Activated CD8-positive, alpha-beta memory T cell treated with anti-CD3 and anti-CD28 coated beads for 24 hours (primary cell): ENCODE measurements around the gene MRPL54.

ENCODE experiments used
- DNase-seq: peaks from one replicate; pipeline ENCODE4 v3.0.0-alpha.2; 2020

Gene MRPL54

DNA sequence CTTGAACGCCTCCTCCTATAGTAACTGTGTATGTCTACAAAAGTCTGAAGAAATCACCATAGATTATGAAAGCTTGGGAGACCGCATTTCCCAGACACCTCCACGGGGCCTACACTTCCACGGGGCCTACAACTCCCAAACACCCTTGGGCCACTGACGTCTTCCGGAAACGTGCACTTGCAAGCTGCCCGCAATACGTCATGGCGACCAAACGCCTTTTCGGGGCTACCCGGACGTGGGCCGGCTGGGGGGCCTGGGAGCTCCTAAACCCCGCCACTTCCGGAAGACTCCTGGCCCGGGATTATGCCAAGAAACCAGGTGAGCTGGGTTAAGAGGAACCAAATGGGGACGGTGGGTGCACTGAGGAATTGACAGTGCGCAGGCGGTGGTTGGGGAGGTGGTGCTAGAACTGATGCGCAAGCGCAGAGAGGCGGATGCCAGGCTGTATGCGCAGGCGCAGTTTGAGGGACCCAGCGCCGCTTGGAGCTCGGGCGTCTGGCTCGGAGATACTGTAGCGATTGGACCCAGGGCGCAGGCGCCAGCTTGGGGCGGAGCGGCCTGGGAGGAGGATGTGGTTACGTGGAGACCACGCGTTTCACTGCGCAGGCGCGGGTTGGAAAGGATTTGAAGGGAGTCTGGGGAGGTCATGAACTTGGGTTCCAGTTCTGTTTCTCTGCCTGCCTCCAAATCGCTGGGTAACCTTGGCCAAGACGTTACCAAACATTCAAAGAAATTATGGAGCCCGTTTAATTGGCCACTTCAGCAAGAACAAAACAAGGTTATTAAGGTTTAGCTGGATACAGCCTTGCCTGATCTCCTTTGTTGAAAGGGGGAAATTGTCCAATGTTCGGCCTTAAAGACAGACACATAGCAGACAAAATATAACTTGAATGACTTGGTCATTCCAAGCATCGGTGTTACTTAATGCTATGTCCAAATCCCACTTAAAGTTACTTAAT is at the start of gene MRPL54:
MRPL54 (plus strand) TSS at position 182 of the 959 bp plus-strand sequence; CDS start at position 201, 19 bp downstream.
- DNase-seq = peak; percentile 100

DNA sequence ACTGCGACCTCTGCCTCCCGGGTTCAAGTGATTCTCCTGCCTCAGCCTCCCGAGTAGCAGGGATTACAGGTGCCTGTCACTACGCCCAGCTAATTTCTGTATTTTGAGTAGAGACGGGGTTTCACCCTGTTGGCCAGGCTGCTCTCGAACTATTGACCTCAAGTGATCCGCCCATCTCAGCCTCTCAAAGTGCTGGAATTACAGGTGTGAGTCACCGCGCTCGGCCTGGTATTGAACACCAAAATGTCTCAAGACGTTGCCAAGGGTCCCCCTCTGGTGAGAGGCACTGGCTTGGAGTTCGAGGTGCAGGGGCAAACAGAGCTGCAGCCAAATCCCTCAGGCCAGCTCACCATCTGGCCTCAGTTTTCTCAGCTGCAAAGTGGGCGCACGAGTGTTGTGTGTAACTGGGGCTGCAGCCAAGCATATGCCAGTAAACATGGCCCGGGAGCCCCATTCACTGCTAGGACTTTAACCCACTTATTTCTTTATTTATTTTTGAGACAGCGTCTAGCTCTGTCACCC is 46.3 kb upstream of the MRPL54 start:
- no peak for DNase-seq

DNA sequence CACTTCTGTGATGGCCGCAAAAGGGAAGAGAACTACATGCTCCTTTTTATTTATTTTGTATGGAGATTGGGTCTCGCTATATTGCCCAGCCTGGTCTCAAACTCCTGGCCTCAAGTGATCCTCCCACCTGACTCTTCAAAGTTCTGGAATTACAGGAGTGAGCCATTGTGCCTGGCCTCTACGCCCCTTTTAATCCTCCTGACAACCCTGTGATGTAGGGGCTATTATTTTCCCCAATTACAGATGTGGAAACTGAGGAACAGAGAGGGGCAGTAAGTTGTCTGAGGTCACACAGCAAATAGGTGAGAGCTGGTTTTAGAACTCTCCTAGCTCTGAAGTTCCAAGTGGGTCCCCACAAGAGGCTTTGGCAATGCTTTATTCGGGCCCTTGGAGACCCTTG is 42.6 kb upstream of the MRPL54 start:
- DNase-seq = no peak

DNA sequence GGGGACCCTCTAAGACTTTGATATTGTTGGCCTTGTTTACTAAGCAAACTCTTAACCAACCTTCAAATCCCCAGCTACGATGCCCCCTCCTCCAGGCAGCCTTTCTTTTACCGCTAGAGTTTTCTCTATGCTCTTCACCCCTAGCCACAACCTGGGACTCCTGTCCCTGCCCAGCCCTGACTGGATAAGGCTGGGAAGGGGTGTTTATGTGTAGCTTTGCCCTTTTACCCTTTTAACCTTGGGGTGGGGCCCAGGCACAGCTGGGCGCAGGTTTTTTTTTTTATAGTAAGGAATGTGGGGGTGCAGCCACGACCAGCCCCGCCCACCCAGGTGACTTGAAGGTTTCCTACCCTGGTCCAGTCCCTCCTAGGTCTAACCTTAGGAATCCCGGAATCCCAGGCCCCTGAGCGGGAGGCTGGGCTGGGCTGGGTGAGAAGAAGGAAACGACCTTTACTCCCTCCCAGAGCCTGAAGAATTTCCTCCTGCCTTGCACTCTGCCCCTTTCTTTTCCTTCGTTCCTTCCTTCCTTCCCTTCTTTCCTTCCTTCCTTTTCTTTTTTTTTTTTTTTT is 42.0 kb upstream of the MRPL54 start:
- DNase-seq = no peak

DNA sequence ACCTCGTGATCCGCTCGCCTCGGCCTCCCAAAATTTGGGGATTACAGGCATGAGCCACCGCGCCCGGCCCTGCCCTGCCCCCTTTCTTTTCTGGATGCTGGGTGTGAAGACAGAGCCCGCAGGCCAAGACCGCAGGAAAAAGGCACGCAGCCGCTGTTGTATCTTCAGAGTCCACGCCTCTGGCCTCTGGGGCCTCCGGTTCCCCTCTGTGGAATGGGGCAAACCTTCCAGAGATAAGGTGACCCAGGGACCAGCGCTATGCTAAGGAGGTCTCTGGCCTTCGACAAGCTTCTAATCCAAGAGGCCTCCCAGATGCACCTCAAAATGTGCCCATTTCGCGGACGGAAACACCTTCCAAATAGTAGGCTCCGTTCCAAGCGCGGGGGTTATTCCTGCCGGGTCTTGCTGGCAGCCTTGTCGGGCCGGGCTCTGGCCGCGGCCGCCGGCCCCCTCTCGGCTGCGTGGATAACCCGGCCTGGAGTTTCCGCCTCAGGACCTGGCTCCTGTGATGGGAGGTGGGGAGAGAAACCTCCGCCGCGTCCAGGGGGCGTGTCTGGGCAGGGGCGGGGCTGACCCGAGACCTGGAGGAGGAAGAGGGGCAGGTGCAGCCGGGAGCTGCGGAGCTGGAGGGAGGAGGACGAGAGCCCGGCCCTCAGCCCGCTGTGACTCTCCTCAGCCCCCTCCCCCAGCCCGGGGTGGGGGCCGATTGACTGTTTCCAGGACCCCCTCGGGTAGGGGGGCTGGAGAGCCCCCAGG is 41.2 kb upstream of the MRPL54 start:
- peak; percentile 97 for DNase-seq

DNA sequence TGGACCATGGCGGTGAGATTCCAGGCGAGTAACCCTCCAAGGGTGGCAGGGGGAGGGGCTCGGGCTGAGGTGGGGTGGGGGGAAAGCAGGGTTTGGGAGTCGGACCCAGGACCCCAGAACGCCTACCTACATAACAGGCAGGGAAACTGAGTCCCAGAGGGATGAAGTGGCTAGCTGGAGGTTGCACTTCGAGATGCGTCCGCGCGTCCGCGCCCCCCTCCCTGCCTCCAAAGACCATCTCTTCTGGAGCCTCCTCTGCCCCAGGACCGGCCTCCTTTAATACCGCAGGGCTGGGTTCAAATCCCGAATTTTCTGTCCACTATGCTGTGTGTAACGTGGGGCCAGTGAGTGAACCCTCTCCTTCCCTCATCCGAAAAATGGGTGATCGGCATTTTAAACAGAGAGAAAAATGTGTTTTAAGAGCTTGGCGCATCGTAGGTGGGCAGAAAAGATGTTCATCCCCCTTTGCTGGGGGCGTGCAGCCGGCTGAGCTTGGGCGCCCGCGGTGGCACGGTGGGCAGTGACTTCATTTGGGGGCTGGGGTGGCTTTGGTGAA is 40.5 kb upstream of the MRPL54 start:
- no peak for DNase-seq

DNA sequence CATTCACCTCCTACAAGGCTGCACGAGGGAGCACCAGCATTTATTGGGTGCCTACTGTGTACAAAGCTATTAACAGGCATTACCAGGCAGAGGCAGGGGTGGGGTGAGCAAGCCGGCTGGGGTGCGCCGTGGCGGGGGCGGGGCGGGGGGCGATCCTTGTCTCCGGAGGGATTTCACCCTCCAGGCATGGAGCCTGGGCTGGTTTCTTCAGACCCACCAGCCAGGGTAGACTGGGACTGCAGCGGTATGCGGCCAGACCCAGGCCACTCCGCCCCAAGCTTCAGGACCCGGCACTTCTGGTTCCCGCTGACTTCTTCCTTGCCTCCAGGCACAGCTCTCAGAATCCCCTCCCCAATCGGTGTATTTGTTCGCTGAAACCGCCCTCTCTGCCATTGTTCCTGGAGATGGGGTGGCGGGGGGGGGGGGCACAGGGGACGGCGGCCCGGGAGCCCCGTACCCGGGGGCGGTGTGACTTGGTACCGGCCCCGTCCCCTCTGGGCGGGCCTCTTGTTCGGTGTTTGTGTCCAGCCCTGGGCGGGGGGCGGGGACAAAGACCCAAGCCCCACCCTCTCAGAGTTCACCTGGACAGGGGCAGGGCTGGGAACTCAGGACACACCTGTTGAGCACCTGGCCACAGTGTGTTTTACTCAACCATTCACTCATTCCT is 39.9 kb upstream of the MRPL54 start:
- no peak for DNase-seq

DNA sequence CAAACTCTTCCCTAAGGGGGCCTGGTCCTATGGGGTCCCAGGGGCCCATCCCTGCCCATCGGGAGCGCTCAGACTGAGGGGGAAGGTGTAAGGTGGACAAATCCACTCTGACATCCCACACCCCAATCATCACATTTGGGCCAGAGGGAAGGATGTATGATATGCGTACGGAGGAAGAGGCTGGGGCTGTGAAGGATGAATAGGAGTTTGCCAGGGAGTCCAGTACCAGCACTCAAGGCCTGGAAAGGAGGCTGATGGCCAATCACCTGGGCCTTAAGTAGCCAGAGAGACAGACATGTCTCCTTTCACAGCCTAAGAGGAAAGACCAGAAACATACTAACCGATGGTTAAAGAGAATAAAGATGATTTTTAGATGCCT is 39.4 kb upstream of the MRPL54 start:
- no peak for DNase-seq

DNA sequence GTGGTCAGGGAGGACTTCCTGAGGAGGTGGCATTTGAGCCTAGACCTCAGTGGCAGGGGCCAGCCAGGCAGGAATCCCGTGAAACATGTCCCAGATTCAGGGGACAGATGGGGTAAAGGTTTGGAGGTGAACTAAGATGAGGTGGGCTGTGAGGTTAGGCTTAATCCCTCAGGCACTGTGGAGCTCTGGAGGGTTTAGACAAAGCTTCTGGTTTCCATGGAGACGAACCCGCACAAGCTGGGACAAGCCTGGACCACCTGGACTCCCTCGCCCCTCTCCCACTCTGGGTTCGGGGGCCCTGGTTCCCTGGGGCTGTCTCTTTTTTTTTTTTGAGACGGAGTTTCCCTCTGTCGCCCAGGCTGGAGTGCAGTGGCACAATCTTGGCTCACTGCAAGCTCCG is 38.6 kb upstream of the MRPL54 start:
- DNase-seq = no peak

DNA sequence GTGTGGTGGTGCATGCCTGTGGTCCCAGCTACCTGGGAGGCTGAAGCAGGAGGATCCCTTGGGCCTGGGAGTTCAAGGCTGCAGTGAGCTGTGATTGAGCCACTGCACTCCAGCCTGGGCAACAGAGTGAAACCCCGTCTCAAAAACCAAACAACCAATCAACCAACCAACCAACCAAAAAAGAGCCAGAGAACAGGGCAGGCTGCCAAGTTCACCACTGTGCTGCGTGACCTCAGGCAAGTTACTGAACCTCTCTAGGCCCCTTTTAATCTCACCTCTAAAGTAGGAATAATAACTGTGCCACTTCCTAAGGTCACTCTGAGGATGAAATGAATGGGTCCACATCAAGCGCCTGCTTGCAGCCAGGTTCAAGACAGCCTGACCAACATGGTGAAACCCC is 37.4 kb upstream of the MRPL54 start:
- DNase-seq = no peak

DNA sequence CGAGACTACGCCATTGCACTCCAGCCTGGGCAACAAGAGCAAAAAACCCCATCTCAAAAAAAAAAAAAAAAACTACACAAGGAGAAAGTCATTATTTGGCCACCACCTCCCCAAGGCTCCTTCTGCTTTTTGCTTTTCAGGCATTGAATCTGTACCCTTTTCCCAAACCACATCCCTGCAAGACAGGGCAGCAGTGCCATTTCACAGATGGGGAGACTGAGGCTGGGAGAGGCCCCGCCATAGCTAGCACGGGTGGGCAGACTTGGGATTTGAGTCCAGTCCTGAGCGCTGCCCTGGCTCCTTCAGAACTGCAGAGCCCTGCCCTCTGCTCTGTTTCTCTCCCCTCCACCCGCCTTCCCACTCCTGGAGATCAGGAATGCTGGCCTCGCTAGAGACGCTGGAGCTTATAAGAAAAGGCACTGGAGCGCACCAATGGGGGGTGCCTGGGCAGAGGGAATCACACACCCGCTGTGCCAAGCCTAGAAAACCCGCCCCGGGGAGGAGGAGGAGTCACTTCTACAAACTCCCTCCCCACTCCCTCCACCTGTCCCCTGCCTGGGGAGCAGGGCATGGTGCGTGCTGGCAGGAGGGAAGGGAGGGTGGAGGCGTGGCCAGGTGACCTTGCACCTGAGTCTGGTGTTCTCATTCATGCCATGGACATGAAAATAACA is 36.7 kb upstream of the MRPL54 start:
- DNase-seq = no peak

DNA sequence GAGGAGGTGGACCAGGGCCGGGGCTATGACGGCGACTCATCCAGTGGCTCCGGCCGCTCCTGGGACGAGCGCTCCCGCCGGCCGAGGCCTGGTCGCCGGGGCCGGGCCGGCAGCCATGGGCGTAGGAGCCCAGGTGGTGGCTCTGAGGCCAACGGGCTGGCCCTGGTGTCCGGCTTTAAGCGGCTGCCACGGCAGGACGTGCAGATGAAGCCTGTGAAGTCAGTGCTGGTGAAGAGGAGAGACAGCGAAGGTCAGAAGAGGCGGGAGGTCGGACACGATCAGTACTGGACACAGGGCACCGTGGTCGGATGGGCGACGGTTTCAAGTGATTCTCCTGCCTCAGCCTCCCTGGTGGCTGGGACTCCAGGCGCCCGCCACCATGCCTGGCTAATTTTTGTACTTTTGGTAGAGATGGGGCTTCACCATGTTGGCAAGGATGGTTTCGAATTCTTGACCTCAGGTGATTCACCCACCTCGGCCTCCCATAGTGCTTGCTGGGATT is 32.0 kb upstream of the MRPL54 start:
- DNase-seq = no peak

DNA sequence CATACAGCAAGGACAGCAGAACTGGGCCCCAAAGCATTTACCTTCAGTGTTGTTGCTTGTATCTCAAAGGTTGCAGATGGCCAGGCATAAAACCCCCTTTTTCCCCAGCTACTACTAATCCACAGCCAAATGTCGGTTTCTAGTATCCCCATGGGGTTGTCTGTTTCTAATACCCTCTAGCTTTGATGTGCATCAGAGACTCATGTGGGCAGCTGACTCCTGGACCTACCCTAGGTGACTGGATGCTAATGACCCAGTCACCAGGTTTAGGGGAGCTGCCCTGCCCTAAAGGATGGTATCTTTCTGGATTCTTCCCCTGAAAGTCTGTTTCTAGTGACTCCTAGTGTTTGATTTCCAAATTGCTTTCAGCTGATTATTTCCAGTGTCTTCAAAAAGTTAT is 30.4 kb upstream of the MRPL54 start:
- DNase-seq = no peak

DNA sequence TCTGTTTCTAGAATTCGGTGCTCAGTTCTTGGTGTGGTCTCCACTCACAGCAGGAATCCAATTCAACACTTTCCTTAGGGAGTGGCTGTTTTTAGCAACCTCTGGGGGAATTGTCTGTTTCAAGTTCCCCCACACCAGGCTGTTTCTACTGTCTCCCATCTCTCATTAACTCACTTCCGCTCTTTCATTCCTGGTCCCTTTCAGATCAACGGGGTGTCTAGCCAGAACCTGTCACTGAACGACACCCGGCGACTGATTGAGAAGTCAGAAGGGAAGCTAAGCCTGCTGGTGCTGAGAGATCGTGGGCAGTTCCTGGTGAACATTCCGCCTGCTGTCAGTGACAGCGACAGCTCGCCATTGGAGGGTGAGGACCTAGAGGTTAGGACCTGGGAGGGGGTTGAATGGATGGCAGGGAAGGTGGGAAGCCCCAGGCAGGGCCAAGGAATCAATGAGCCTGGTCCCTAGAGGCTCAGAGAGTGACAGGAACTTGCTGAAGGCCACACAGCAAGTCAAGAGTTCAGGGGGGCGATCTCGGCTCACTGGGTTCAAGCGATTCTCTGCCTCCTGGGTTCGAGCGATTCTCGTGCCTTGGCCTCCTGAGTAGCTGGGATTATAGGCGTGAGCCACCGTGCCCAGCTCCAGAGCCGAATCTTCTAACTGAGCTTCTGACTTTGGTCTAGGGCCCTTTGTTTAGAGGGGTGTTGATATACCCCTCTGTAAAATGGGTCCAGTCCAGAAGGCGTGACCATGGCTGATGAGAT is 28.8 kb upstream of the MRPL54 start:
- no peak for DNase-seq

DNA sequence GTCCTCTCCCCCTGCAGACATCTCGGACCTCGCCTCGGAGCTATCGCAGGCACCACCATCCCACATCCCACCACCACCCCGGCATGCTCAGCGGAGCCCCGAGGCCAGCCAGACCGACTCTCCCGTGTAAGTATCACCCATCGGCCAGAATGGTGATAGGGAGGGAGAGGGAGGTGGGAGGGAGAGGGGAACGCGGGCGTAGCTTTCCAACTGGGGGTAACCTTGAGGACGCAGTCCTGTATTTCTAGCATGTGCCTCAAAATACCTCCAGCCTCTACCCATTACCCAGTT is 28.2 kb upstream of the MRPL54 start:
- DNase-seq = no peak

DNA sequence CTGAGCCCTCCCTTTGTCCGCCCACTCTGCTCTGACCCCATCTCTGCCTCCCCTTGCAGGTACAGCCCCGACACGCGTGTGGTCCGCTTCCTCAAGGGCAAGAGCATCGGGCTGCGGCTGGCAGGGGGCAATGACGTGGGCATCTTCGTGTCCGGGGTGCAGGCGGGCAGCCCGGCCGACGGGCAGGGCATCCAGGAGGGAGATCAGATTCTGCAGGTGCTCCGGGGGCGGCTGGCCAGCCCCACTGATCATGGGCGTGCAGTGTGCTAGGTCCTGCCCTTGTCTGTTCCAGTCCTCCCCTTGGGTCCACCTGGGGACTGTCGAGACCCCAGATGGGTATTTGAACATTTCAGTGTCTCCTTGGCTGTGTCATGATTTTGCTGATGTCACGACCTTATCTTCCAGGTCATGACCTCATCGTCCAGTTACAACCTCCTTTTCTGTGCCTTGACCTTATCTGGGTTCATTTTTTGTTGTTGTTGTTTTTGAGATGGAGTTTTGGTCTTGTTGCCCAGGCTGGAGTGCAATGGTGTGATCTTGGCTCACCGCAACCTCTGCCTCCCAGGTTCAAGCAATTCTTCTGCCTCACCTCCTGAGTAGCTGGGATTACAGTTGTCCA is 26.3 kb upstream of the MRPL54 start:
- no peak for DNase-seq

DNA sequence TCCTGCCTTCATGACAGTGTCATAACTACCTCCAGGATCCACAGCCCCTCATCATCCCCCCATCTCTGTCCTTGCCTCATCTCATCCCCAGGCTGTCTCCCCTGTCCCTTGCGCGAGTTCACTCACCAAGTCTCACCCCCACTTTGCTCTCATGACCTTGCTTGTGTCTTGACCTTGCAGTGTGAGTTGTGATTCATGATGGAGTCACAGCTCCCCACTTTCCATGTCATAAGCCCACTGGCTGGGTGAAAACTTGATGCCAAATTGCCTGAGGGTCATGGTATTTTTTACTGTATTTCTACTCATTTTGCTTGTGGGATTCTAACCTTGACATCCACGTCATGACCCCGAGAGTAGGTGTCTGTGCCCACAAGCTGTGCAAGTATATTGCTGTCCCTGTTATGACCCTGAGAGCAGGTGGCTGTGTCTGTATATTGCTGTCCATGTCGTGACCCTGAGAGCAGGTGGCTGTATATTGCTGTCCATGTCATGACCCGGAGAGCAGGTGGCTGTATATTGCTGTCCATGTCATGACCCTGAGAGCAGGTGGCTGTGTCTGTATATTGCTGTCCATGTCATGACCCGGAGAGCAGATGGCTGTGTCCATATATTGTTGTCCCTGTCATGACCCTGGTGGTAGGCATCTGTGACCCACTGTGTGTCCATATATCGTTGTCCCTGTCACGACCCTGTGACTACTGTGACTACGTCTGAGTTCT is 24.8 kb upstream of the MRPL54 start:
- no peak for DNase-seq

DNA sequence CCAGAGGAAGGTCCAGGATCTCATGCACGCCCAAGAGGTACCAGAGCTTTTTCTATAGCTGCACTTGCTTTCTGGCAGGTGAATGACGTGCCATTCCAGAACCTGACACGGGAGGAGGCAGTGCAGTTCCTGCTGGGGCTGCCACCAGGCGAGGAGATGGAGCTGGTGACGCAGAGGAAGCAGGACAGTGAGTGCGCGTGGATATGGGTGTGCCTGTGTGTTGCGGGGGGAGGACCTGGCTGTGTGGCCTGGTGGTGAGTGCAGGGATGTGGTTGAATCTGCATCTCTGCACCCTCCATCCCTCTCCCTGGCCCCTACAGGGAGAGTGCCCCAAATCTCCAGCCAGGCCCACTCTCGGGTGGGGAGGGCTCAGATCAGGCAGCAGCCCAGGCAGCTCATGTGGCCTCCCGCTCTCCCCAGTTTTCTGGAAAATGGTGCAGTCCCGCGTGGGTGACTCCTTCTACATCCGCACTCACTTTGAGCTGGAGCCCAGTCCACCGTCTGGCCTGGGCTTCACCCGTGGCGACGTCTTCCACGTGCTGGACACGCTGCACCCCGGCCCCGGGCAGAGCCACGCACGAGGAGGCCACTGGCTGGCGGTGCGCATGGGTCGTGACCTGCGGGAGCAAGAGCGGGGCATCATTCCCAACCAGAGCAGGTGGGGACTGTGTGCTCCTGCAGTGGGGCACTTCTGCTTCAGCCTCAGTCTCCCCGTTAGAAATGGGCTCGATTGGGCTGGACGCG is 23.8 kb upstream of the MRPL54 start:
- DNase-seq = no peak

DNA sequence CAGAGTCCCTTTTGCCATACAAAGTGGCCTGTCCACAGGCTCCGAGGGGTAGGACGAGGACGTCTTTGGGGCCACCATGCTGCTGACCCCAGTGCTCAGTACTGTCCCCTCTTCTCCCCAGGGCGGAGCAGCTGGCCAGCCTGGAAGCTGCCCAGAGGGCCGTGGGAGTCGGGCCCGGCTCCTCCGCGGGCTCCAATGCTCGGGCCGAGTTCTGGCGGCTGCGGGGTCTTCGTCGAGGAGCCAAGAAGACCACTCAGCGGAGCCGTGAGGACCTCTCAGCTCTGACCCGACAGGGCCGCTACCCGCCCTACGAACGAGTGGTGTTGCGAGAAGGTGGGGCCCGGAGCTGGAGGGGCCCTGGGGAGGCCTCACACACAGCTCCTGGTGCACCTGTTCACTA is 22.1 kb upstream of the MRPL54 start:
- DNase-seq = no peak
